SH-SY5Y (cell line): ENCODE measurements around the gene ACHE.

Experiments used
- GATA2 ChIP-seq: IDR thresholded peaks from 2 replicates; pipeline ENCODE4 v1.6.1; 2011; ENCODE audit warnings: mild to moderate bottlenecking, low read depth, low read length
- GATA3 ChIP-seq: IDR thresholded peaks from 2 replicates; pipeline ENCODE4 v1.6.1; 2011; ENCODE audit warnings: low read depth, mild to moderate bottlenecking, low read length, moderate library complexity

ACHE gene

DNA sequence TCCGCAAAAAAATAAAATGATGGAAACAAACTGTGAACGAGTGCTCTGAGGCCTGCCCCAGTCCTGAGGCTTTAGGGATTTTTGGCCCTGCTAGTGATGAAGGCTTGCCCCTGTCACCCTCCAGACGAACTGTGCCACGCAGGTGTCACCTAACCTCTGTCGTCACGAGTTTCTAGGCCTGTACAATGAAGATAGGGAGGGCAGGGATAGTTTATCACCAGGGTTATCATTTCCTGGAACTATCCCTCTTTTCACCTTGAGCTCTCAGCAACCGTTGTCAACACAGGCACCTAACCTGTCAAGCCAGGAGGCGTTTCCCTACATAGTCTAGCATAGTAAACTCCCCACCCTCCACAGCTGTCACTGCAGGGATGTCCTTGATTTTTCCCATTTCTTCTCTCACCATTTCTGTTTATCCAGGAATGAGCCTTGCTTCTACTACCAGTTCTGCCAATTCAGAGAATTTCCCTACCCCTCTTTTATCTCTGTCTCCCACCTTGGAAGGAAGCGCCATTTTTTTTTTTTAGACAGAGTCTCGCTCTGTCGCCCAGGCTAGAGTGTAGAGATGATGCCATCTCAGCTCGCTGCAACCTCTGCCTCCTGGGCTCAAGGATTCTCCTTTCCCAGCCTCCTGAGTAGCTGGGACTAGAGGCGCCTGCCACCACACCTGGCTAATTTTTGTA, 2.2 kb upstream of the ACHE start:
- TF ChIP-seq GATA2 = no peak
- no peak for TF ChIP-seq GATA3

- TF ChIP-seq GATA3 = no peak
- no peak for TF ChIP-seq GATA2
These were observed 1.3 kb upstream of the ACHE start for GRCh38 chr7:100896732-100897608.

DNA sequence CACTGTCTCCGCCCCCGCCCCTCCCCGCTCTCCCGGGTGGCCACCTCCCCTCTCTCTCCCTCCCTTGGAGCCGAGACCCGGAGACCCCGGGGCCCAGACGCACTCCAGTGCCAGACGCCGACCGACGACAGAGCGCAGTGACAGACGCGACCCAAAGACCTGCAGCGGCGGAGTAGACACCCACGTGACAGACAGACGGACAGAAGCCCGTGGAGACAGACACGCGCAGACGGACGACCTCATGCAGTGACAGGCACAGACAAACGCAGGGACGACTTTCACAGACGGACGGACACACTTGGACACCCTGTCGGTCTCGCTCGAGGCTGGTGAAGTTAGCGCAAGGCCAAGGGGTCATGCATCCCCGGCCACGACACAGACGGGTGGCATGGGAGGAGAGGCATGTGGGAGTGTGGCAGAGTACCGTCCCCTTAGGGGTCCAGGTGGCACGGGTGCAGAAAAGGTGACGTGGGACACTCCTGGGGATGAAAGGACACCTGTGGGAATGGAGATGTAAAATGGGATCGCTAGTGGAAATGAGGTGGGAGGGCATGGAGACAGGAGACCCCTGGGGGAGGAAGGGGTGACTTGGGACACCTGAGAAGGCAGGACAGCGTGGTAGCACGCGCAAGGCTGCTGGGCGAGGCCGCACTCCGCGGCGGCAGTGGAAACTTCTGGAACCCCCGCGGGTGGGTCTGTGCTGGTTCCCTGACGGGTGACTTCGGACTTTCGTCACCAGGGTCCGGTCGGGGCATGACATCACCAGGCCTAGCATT, 456 bp upstream of the ACHE start:
- TF ChIP-seq GATA2 = no peak
- TF ChIP-seq GATA3 = no peak

DNA sequence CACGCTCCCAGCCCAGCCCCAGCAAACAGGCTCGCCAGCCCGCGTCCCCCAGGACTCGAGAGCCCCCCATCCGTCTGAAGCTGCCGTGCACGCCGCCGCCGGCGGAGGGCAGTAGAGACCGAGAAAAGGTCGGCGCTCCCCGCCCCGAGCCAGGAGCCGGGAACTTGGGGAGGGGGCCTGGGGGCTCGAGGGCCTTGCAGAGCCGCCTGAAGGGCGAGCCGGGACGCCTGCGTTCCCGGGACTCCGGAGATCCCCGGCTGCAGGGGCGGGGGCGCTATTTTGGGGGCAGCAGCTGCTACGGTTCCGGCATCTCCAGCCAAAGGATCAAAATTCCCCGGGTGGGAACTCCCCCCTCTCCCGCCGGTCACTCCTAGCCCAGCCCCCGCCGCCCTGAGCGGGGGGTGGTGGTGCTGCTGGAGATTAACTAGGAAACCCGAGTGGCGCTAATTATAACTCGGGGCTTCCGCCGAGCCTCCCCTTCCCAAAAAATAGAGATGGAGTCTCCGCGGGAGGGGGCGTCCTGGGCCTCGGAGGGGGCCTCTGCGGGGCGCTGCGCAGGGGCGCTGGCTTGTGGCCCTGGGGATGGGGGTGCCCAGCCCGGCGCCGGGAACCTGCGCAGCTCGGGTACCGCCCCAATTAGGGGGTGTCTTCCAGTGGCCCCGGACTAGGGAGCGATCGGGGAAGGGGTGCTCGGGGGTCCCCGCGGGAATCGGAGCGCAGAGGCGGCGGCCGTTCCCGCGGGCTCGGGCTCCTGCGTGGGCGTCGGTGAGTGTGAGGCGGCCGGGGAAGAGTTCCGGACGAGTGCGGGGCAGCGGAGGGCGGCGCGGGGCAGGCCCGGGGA, 608 bp downstream of the ACHE start:
- TF ChIP-seq GATA2 = 0 out of 2 replicates have a peak, but pooled peaks have one; percentile 1
- no peak for TF ChIP-seq GATA3

GRCh38 chr7:100893910-100894721, 1.6 kb downstream of the ACHE start:
- TF ChIP-seq GATA3 (no peak), GATA2 (no peak)

- TF ChIP-seq GATA2 = no peak
- no peak for TF ChIP-seq GATA3
These were observed 2.3 kb downstream of the ACHE start for GRCh38 chr7:100893318-100893895.

DNA sequence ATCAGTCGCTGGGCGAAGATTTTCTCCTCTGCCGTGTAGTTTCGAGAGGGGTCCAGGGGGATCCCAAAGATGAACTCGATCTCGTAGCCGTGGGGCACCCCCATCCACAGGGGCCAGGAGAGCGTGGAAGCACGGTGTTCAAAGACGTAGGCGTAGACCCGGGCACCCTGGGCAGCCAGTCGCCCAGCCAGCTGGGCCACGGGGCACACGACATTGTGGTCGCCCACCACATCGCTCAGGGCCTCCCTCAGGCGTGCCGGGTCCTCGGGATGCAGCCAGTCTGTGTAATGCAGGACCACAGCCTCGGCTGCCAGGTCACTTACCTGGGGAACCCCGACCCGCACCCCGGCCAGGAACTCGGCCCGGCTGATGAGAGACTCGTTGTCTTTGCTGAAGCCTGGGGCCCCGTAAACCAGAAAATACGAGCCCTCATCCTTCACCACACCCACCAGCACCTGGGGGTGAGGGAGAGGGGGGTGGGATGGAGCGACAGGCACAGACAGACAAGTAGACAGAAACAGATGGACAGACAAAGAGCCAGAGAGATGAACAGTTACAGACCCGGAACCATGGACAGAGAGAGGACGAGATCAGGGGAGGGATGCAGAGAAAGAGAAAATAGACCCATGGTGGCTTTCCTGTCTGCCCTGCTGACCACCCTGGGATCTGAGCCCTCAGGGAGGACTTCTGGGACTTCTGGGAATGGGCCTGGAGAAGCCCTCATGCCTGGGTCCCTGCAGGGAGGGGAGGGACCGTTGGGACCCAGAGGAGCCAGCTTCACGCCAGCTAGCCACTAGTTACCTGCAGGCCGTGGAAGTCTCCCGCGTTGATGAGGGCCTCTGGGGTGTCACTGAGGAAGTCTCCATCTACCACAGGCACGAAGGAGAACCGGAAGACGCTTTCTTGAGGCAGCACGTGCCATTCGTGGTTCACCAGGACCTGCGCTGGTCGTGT, 3.0 kb downstream of the ACHE start:
- TF ChIP-seq GATA3 = no peak
- TF ChIP-seq GATA2 = no peak

DNA sequence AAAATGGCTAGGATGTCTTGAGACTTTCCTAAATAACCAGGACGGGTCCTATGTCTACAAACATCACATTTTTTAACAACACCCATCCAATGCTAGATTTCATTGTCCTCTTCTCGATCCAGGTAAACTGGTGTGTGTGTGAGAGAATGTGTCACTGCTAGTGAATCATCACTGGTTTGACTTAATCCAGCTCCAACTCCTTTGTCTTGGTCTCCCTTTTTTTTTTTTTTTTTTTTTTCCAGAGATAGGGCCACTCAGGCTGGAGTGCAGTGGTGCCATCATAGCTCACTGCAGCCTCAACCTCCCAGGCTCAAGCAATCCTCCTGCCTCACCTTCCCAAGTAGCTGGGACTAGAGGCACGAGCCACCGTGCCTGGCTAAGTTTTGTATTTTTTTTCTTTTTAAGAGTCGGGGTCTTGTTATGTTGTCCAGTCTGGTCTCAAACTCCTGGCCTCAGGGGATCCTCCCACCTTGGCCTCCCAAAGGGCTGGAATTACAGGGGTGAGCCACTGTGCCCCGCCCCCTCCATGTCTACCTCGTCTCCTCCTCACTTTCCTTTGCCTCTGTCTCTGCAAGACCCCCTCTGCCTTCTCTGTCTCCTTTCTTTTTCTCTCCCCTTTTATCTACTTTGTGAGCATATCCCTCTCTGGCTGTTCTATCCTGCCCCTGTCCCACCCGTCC, 4.0 kb downstream of the ACHE start:
- TF ChIP-seq GATA3 (no peak), GATA2 (no peak)

- TF ChIP-seq GATA2 (no peak), GATA3 (no peak)
These were observed 4.8 kb downstream of the ACHE start for GRCh38 chr7:100890653-100891567.

DNA sequence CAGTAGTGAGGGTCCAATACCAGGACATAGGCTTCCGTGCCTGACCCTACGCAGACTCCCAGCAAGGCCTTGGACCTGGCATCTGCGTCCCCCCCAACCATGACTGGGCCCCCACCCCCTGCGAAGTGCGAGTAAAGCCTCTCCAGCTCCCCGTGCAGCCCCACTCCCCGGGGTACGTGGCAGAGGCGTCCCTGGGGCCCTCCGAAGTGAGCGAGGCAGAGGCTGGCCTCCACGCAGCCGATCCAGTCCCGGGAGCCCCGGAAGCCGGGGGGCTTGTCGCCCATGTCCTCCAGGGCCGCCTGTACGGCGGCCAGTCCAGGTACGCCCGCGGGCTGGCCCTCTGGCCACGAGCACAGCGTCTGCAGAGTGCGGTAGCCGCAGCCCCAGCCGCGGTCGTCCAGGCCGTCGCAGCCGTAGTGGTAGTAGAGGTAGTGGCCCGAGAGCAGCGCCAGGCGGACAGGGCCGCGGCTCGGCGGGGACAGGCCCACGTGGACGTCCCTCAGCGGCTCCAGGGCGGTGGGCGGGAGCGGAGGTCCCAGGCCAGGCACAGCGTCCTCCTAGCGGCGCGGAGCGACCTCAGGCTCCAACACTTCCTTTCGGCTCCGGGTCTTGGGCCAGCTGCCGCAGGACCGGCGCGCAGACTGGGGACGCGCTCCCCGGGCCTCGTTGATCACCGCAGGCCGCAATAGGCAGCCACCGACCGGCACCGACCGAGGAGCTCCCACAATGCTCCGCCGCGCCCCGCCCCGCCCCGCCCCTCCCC, 6.5 kb downstream of the ACHE start, which contains the start of gene UFSP1:
TSS of gene UFSP1 (minus strand) at position 728 of the 763 bp plus-strand sequence. CDS start at position 284, 444 bp downstream.
- no peak for TF ChIP-seq GATA2
- no peak for TF ChIP-seq GATA3
